Spleen (tissue), 11 donors: ENCODE measurements around the gene NACC1. TPM values are rescaled to one million over a fixed set of nuclear protein-coding genes. Genes with fewer than 3 reads are reported as not detected.

ENCODE experiments used
- DNase-seq: peaks from one replicate; pipeline ENCODE4 v3.0.0-alpha.2; 2020
- H3K27ac ChIP-seq, 8 donors: fragments of 200-600 bp; sonication (generic) in 7 of 8; 1 replicate in 4 of 8; 2 replicates in 4 of 8; pipeline versions ENCODE4 v1.5.0 to v1.8.0; 2016 to 2021; ENCODE audit warnings: inconsistent platforms in 4 of 8, mild to moderate bottlenecking in 4 of 8, moderate library complexity in 1 of 8
- H3K27me3 ChIP-seq, 7 donors: fragments of 200-600 bp; sonication (generic) in 6 of 7; replicated peaks in 1 of 7; 1 replicate in 4 of 7; 2 replicates in 3 of 7; pipeline versions ENCODE4 v1.5.0 to v1.8.0; 2016 to 2021; ENCODE audit warnings: inconsistent platforms in 3 of 7, mild to moderate bottlenecking in 1 of 7
- H3K36me3 ChIP-seq, 6 donors: fragments of 200-600 bp; sonication (generic) in 5 of 6; 1 replicate in 4 of 6; 2 replicates in 2 of 6; pipeline versions ENCODE4 v1.5.0 to v1.8.0; 2016 to 2021; ENCODE audit warnings: inconsistent platforms in 2 of 6
- H3K4me1 ChIP-seq, 6 donors: fragments of 200-600 bp; sonication (generic) in 5 of 6; 1 replicate in 3 of 6; 2 replicates in 3 of 6; pipeline versions ENCODE4 v1.5.0 to v1.8.0; 2016 to 2021; ENCODE audit warnings: inconsistent platforms in 3 of 6
- H3K4me3 ChIP-seq, 8 donors: fragments of 200-600 bp; sonication (generic) in 7 of 8; 1 replicate in 4 of 8; 2 replicates in 4 of 8; pipeline versions ENCODE4 v1.5.0 to v1.8.0; 2016 to 2021; ENCODE audit warnings: inconsistent platforms in 4 of 8, mild to moderate bottlenecking in 4 of 8, moderate library complexity in 2 of 8
- H3K9me3 ChIP-seq, 8 donors: fragments of 200-600 bp; sonication (generic) in 7 of 8; 1 replicate in 4 of 8; 2 replicates in 4 of 8; pipeline versions ENCODE4 v1.5.0 to v1.8.0; 2016 to 2021; ENCODE audit warnings: inconsistent platforms in 4 of 8
- CTCF ChIP-seq, 11 experiments: fragments of 200-600 bp in 7 of 11; fragments of 450-650 bp in 4 of 11; sonication (generic) in 4 of 11; IDR thresholded peaks in 8 of 11; conservative IDR thresholded peaks in 3 of 11; 1 replicate in 7 of 11; 2 replicates in 4 of 11; pipeline versions ENCODE4 v1.4.0 to v1.8.0; 2016 to 2021; ENCODE audit warnings: antibody characterized with exemption in 11 of 11, inconsistent platforms in 4 of 11, mild to moderate bottlenecking in 1 of 11
- POLR2A ChIP-seq, 3 donors: fragments of 450-650 bp; IDR thresholded peaks; one replicate each; pipeline ENCODE4 v1.5.1; 2017; ENCODE audit warnings: antibody characterized with exemption in 3 of 3, mild to moderate bottlenecking in 1 of 3
- POLR2AphosphoS5 ChIP-seq, 3 donors: sonication (generic); formaldehyde crosslinking; IDR thresholded peaks; one replicate each; pipeline ENCODE4 v1.5.1; 2017; ENCODE audit warnings: antibody characterized with exemption in 3 of 3
- WGBS, 5 donors: extraction: QIAGEN DNeasy Blood & Tissue Kit in 3 of 5; methylation state at CpG; one replicate each; pipeline versions ENCODE4 v1.1.5 to v1.1.7; 2013 to 2018; 5-methylcytosine and 5-hydroxymethylcytosine counted together
- intact Hi-C: fragments of 100-400 bp; cut with DNase I; formaldehyde crosslinking; loops from one replicate; pipeline ENCODE4 v1.15.0; 2023; ENCODE audit warnings: low total_unique reads
- polyA plus RNA-seq, 3 donors: library from polyadenylated mRNA; stranded (reverse); fragments of 200-250 nt; gene quantifications; one replicate each; pipeline ENCODE4 v1.2.1, GENCODE V29; 2013
- total RNA-seq, 7 donors: library from RNA; depleted of rRNA in 3 of 7; stranded (reverse); fragments of >200 nt in 3 of 7; fragmentation: NEBNext Ultra II Directional in 4 of 7; extraction: Animal tissue kit (Norgen Biotek cat#: 25700) in 4 of 7; gene quantifications; one replicate each; pipeline versions ENCODE4 v1.1.0 to v1.2.1, GENCODE V29; 2016 to 2021
- donor health status: healthy with polysubstance abuse.
- donor health status: DM: no; HTN: no; CAD: no; lungs with moderate emphysema.
- donor health status: DM: no; HTN: no; CAD: no.
- donor health status: Bipolar disorder and iron deficiency.
- donor health status: healthy.
- donor health status: DM: no; HTN: no; CAD: no.
- donor health status: DM: yes; HTN: yes; CAD: no.

Gene NACC1
- total and polyA plus RNA-seq, 10 donors: 5.5 to 47.0 (median 34.3) TPM

- WGBS, 5 donors: 21 to 48% (median 25%) methylated on average over 20 to 29 of the region's 29 CpGs
- Histone ChIP-seq H3K27me3 (no peaks in the 10 kb centered on the region), H3K4me3 (peak overlapping the region; percentile 33 to 88 (median 56)), H3K36me3 (peaks cover 0 to 45% (median 19%) of the 10 kb centered on the region in 6 donors), H3K27ac (peak overlapping the region; percentile 74 to 99 (median 97)), H3K9me3 (no peaks in the 10 kb centered on the region), H3K4me1 (peaks cover 19 to 75% (median 65%) of the 10 kb centered on the region in 6 donors)
- DNase-seq: peak; percentile 92
- peak; percentile 36 to 55 (median 39) for TF ChIP-seq POLR2AphosphoS5 (IDR thresholded peaks at IDR 0.05)
- TF ChIP-seq CTCF (IDR thresholded peaks at IDR 0.05 in 8 of 11, conservative IDR thresholded peaks at IDR 0.05 in 3 of 11): peak in 7 of 11 experiments; percentile 2 to 62 (median 28)
- no peak for TF ChIP-seq POLR2A (IDR thresholded peaks at IDR 0.05)
- intact Hi-C loops: loop anchor here (5.0 kb wide), 1 partner anchor 47 kb away; the partner anchor contains the start of genes IER2 and STX10
Observed at GRCh38 chr19:13104848-13105711, 13.0 kb upstream of the NACC1 start.

- Histone ChIP-seq H3K4me3 (no peak overlapping the region), H3K4me1 (peaks cover 0 to 36% (median 22%) of the 10 kb centered on the region in 6 donors), H3K9me3 (no peaks in the 10 kb centered on the region), H3K27ac (no peak overlapping the region), H3K27me3 (no peaks in the 10 kb centered on the region), H3K36me3 (peaks cover 0 to 72% (median 35%) of the 10 kb centered on the region in 6 donors)
- intact Hi-C loops: no loop called here
- WGBS, 5 donors: 94 to 97% (median 96%) methylated on average over 24 to 30 of the region's 30 CpGs
- TF ChIP-seq POLR2AphosphoS5 (IDR thresholded peaks at IDR 0.05): no peak
- TF ChIP-seq CTCF (IDR thresholded peaks at IDR 0.05 in 8 of 11, conservative IDR thresholded peaks at IDR 0.05 in 3 of 11): no peak
- TF ChIP-seq POLR2A (IDR thresholded peaks at IDR 0.05): no peak
- peak; percentile 75 for DNase-seq
Observed at GRCh38 chr19:13109361-13110098, 8.5 kb upstream of the NACC1 start.

- intact Hi-C loops: no loop called here
- 80 to 95% (median 89%) methylated on average over 15 of the region's 15 CpGs for WGBS, 5 donors
- Histone ChIP-seq H3K36me3 (peaks cover 0 to 79% (median 36%) of the 10 kb centered on the region in 6 donors), H3K9me3 (no peaks in the 10 kb centered on the region), H3K27ac (no peak overlapping the region), H3K4me1 (peaks cover under 1 to 36% (median 19%) of the 10 kb centered on the region in 6 donors), H3K27me3 (no peaks in the 10 kb centered on the region), H3K4me3 (no peak overlapping the region)
- no peak for DNase-seq
- TF ChIP-seq POLR2A (IDR thresholded peaks at IDR 0.05) (no peak), CTCF (IDR thresholded peaks at IDR 0.05 in 8 of 11, conservative IDR thresholded peaks at IDR 0.05 in 3 of 11) (no peak), POLR2AphosphoS5 (IDR thresholded peaks at IDR 0.05) (no peak)
Observed at GRCh38 chr19:13110099-13110610, 7.9 kb upstream of the NACC1 start.
